Measurements from ENCODE around the gene ADAMTS1. TPM values are rescaled to one million over a fixed set of nuclear protein-coding genes. Genes with fewer than 3 reads are reported as not detected.
A peak's percentile ranks its signal among the peaks of the same experiment; 100 is the strongest.

ADAMTS1 gene
- total and polyA plus RNA-seq, 2 experiments from 2014 or later, result 166 to 211 TPM

GRCh38 chr21:26801498-26801897 lies 43.7 kb downstream of the ADAMTS1 start:
- Histone ChIP-seq H3K36me3 (ENCODE audit: low read depth) (no peaks in the 10 kb centered on the region), H3K4me1 (ENCODE audit: insufficient read depth) (peaks cover 41% of the 10 kb centered on the region), H3F3A (ENCODE audit: insufficient read depth) (peaks cover 35% of the 10 kb centered on the region), H3K79me2 (ENCODE audit: insufficient read depth) (no peaks in the 10 kb centered on the region), H3K27ac (peak overlapping the region; percentile 78), H3K9me3 (ENCODE audit: low read depth) (no peaks in the 10 kb centered on the region), H4K20me1 (ENCODE audit: insufficient read depth) (no peaks in the 10 kb centered on the region), H3K27me3 (replicated peaks; ENCODE audit: insufficient read depth) (no peaks in the 10 kb centered on the region), H3K4me2 (ENCODE audit: unreplicated experiment) (peak overlapping the region; percentile 72), H2AFZ (peak overlapping the region; percentile 78), H3K9me2 (ENCODE audit: insufficient read depth) (no peaks in the 10 kb centered on the region), H3K4me3 (peak overlapping the region; percentile 57), H3K9ac (peak overlapping the region; percentile 64)
- WGBS, 2 experiments (ENCODE audit: low coverage in 1 of 2, low lambda C conversion rate in 2 of 2, missing lambda C conversion rate in 2 of 2), result 3 to 4% methylated on average over 1 of the region's 1 CpG
- in situ Hi-C loops (cut with MboI), result no loop called here
- peak; percentile 70 for DNase-seq
- no peak for TF ChIP-seq EZH2 (IDR thresholded peaks at IDR 0.05; ENCODE audit: insufficient read depth, poor library complexity, severe bottlenecking)
- TF ChIP-seq EZH2phosphoT487 (IDR thresholded peaks at IDR 0.05; ENCODE audit: insufficient read depth, low read depth), result no peak

GRCh38 chr21:26800970-26801431 lies 44.2 kb downstream of the ADAMTS1 start:
- H3K27ac ChIP-seq, result peak overlapping the region; percentile 78
- H3K36me3 ChIP-seq (ENCODE audit: low read depth), result no peaks in the 10 kb centered on the region
- peaks cover 42% of the 10 kb centered on the region for H3K4me1 ChIP-seq (ENCODE audit: insufficient read depth)
- WGBS, 2 experiments (ENCODE audit: low coverage in 1 of 2, low lambda C conversion rate in 2 of 2, missing lambda C conversion rate in 2 of 2), result 5% methylated on average over 9 of the region's 9 CpGs
- H2AFZ ChIP-seq, result peak overlapping the region; percentile 78
- H3K4me2 ChIP-seq (ENCODE audit: unreplicated experiment), result peak overlapping the region; percentile 72
- TF ChIP-seq EZH2 (IDR thresholded peaks at IDR 0.05; ENCODE audit: insufficient read depth, poor library complexity, severe bottlenecking), result no peak
- no peak for TF ChIP-seq EZH2phosphoT487 (IDR thresholded peaks at IDR 0.05; ENCODE audit: insufficient read depth, low read depth)
- H3F3A ChIP-seq (ENCODE audit: insufficient read depth), result peaks cover 34% of the 10 kb centered on the region
- in situ Hi-C loops (cut with MboI), result no loop called here
- H3K79me2 ChIP-seq (ENCODE audit: insufficient read depth), result no peaks in the 10 kb centered on the region
- H3K9ac ChIP-seq, result peak overlapping the region; percentile 64
- no peaks in the 10 kb centered on the region for H4K20me1 ChIP-seq (ENCODE audit: insufficient read depth)
- no peaks in the 10 kb centered on the region for H3K27me3 ChIP-seq (replicated peaks; ENCODE audit: insufficient read depth)
- DNase-seq, result peak; percentile 69
- no peaks in the 10 kb centered on the region for H3K9me2 ChIP-seq (ENCODE audit: insufficient read depth)
- peak overlapping the region; percentile 57 for H3K4me3 ChIP-seq
- H3K9me3 ChIP-seq (ENCODE audit: low read depth), result no peaks in the 10 kb centered on the region

GRCh38 chr21:26800455-26800854 lies 44.8 kb downstream of the ADAMTS1 start:
- Histone ChIP-seq H3F3A (ENCODE audit: insufficient read depth) (peaks cover 28% of the 10 kb centered on the region), H4K20me1 (ENCODE audit: insufficient read depth) (no peaks in the 10 kb centered on the region), H3K9me2 (ENCODE audit: insufficient read depth) (no peaks in the 10 kb centered on the region), H3K9ac (peak overlapping the region; percentile 64), H3K4me2 (ENCODE audit: unreplicated experiment) (peak overlapping the region; percentile 72), H3K79me2 (ENCODE audit: insufficient read depth) (no peaks in the 10 kb centered on the region), H3K27me3 (replicated peaks; ENCODE audit: insufficient read depth) (no peaks in the 10 kb centered on the region), H3K36me3 (ENCODE audit: low read depth) (no peaks in the 10 kb centered on the region), H3K4me3 (peak overlapping the region; percentile 57; the same call in 1 of the 2 replicates), H3K4me1 (ENCODE audit: insufficient read depth) (peaks cover 46% of the 10 kb centered on the region), H2AFZ (peak overlapping the region; percentile 78), H3K9me3 (ENCODE audit: low read depth) (no peaks in the 10 kb centered on the region), H3K27ac (peak overlapping the region; percentile 78)
- 97 to 98% methylated on average over 2 of the region's 2 CpGs for WGBS, 2 experiments (ENCODE audit: low coverage in 1 of 2, low lambda C conversion rate in 2 of 2, missing lambda C conversion rate in 2 of 2)
- TF ChIP-seq EZH2phosphoT487 (IDR thresholded peaks at IDR 0.05; ENCODE audit: insufficient read depth, low read depth), result no peak
- no peak for TF ChIP-seq EZH2 (IDR thresholded peaks at IDR 0.05; ENCODE audit: insufficient read depth, poor library complexity, severe bottlenecking)
- in situ Hi-C loops (cut with MboI), result no loop called here
- DNase-seq, result no peak

GRCh38 chr21:26800001-26800400 lies 45.2 kb downstream of the ADAMTS1 start:
- Histone ChIP-seq H3K79me2 (ENCODE audit: insufficient read depth) (no peaks in the 10 kb centered on the region), H3K9ac (no peak overlapping the region), H3K9me2 (ENCODE audit: insufficient read depth) (no peaks in the 10 kb centered on the region), H3K9me3 (ENCODE audit: low read depth) (no peaks in the 10 kb centered on the region), H3K36me3 (ENCODE audit: low read depth) (no peaks in the 10 kb centered on the region), H4K20me1 (ENCODE audit: insufficient read depth) (no peaks in the 10 kb centered on the region), H3F3A (ENCODE audit: insufficient read depth) (peaks cover 27% of the 10 kb centered on the region), H3K27me3 (replicated peaks; ENCODE audit: insufficient read depth) (no peaks in the 10 kb centered on the region), H3K27ac (0 out of 2 replicates have a peak overlapping the region, but pooled peaks have one; percentile 78), H3K4me1 (ENCODE audit: insufficient read depth) (peaks cover 43% of the 10 kb centered on the region), H3K4me3 (no peak overlapping the region), H2AFZ (no peak overlapping the region), H3K4me2 (ENCODE audit: unreplicated experiment) (no peak overlapping the region)
- TF ChIP-seq EZH2phosphoT487 (IDR thresholded peaks at IDR 0.05; ENCODE audit: insufficient read depth, low read depth) (no peak), EZH2 (IDR thresholded peaks at IDR 0.05; ENCODE audit: insufficient read depth, poor library complexity, severe bottlenecking) (no peak)
- 34 to 52% methylated on average over 3 of the region's 3 CpGs for WGBS, 2 experiments (ENCODE audit: low coverage in 1 of 2, low lambda C conversion rate in 2 of 2, missing lambda C conversion rate in 2 of 2)
- peak; percentile 22 for DNase-seq
- in situ Hi-C loops (cut with MboI), result no loop called here
